GM18526 (cell line): ENCODE measurements around the gene RBMS2.

ENCODE experiments used
- POLR2A ChIP-seq: IDR thresholded peaks from 3 replicates; pipeline ENCODE4 v1.6.1; 2011; ENCODE audit not compliant: insufficient read length; ENCODE audit errors: extremely low read depth

The RBMS2 gene

DNA sequence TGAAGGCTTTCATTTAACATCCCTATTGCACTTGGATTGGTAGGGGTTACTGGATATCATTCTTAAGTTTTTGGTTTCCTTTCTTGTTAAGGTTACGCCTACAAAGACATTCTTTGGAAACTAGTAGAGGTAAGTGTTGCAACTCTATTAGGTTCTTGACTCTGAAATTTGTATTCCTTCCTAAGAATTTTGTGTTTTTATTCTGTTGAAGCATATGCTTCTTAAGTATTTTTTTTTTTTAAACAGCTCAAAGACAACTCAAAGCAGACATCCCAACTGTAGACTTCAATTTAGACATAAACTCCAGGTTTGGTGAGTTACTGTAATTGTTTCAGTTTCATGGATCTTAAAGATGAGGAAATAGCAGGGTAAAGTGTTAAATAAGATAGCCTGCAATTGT, 1.1 kb upstream of the RBMS2 start:
- TF ChIP-seq POLR2A, result no peak

DNA sequence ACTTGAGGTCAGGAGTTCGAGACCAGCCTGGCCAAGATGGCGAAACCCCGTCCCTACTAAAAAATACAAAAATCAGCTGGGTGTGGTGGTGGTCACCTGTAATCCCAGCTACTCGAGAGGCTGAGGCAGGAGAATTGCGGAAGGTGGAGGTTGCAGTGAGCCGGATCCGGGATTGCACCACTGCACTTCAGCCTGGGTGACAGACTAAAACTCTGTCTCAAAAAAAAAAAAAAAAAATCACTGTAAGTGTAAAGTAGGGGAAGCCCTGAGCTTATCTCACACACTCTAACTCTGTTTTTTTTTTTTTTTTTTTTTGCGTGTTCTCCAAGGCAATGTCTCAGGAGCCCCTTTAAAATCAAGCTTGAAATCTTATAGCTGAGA, 421 bp upstream of the RBMS2 start:
- no peak for TF ChIP-seq POLR2A

DNA sequence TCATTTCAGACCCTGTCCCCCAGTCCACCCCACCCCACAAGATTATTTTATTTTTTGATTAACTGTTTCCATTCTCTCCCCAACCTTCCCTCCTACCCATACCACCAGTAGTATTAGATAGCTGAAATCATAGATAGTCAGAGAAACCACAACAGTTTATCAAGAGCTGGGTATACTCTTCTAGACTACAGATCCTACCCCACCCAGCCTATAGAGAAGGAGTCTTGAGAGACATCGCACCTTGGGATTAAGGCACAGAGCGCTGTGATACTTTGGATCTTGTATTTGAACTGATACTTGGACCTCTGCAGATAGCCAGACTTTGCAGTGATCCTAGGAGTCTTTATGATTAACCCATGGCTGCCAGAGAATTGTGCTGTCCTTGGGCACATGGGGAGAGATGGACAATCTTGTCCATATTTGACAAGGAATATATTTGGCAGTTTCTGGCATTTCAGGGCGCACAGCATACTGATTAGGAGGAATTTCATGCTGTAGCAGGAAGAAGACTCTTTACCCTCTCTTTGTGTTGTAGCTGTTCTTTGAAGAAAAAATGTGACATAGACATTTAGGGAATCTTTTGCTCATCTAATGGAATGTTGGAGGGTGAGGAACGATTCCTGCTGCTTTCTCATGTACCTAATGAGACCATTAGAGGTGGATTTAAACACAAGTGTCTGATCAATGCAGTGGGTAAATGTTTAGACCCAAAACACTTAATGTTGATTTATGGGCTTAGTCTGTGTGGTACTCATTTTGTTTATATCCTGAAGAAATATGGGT, 982 bp downstream of the RBMS2 start:
- TF ChIP-seq POLR2A, result no peak

DNA sequence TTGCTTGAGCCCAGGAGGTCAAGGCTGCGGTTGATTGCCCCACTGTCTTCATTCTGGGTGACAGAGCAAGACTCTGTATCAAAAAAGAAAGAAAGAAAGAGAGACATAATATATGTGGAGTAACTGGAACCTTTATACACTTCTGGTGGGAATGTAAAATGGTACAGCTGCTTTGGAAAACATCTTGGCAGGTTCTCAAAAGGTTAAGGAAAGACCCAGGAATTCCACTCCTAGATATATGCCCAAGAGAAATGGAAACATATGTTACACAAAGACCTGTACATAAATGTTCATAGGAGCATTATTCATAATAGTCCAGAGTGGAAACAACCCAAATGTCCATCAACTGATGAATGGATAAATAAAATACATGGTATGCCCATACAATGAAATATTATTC, 7.2 kb downstream of the RBMS2 start:
- no peak for TF ChIP-seq POLR2A

DNA sequence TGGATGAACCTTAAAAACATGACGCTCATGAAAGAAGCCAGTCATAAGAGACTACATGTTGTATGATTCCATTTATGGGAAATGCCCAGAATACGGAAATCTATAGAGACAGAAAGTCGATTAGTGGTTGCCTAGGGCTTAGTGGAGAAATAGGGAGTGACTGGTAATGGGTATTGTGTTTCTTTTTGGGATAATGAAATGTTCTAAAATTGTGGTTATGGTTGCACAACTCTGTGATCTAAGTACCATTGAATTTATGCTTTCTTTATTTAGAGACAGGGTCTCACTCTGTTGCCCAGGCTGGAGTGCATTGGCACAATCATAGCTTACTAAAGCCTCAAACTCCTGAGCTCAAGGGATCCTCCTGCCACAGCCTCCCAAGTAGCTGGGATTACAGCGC, 8.0 kb downstream of the RBMS2 start:
- TF ChIP-seq POLR2A, result no peak

DNA sequence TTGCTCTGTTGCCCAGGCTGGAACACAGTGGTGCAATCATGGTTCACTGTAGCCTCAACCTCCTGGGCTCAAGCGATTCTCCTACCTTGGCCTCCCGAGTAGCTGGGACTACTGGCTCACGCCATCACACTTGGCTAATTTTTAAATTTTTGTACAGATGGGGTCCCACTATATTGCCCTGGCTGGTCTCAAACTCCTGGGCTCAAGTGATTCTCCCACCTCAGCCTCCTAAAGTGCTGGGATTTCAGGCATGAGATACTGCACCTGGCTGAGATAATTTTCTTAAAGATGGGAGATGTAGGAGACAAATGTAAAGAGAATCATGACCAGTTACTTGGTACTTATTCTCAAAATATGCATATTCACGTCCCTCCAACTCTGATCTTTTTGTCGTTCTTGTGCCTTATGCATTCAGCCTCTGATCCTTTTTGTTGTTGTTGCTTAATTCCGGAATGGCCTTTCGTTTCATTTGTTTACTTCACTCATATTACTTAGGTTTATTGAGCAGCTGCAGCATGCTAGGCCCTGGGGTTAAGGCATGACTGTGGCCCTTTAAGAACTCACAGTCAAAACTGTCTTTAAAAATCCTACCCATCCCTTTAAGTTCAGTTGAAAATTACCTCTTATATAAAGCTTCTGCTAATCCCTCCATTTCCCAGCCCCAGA, 8.9 kb downstream of the RBMS2 start:
- no peak for TF ChIP-seq POLR2A

DNA sequence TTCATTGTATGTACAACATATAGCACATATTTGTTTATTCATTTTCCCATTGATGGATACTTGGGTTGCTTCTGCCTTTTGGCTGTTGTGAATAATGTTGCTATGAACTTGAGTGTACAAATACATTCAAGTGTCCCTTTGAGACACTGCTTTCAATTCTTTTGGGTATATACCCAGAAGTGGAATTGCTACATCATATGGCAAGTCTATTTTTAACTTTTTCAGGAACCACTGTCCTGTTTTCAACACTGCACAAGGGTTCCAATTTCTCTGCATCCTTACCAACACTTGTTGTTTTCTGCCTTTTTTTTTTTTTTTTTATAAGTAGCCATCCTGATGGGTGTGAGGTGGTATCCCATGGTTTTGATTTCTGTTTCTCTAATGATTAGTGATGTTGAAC, 15.9 kb downstream of the RBMS2 start:
- no peak for TF ChIP-seq POLR2A

DNA sequence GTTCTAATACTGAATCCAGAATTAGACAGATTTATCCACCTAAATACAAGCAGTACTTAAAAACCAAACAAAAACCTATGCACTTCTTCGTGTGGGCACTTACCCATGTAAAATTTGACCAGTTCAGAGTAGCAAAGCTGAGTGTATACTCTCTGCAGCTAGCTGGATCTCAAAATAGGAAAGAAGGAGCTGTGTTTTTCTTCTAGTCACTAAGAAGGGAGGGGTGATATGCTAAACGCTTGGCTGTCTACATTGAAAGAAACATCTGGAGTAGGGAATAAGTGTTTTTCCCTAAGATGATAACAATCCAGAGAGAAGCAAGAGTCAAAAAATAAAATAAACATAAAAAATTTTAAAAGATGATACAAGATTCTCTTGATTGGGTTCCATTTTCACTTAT, 20.0 kb downstream of the RBMS2 start:
- TF ChIP-seq POLR2A, result no peak

DNA sequence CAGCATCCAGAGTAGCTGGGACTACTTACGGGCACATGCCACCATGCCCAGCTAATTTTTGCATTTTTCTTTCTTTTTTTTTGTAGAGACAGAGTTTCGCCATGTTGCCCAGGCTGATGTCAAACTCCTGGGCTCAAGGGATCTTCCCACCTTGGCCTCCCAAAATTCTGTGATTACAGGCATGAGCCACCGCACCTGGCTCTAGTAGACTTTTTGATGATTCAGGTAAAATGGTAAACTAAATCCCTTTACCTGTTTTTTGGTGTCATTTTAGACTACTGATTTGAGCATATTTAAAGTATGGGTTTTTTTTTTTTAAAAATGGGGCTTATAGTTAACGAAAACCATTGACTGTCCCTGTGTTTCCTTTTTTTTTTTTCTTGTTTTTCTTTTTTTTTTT, 20.5 kb downstream of the RBMS2 start:
- TF ChIP-seq POLR2A, result no peak

DNA sequence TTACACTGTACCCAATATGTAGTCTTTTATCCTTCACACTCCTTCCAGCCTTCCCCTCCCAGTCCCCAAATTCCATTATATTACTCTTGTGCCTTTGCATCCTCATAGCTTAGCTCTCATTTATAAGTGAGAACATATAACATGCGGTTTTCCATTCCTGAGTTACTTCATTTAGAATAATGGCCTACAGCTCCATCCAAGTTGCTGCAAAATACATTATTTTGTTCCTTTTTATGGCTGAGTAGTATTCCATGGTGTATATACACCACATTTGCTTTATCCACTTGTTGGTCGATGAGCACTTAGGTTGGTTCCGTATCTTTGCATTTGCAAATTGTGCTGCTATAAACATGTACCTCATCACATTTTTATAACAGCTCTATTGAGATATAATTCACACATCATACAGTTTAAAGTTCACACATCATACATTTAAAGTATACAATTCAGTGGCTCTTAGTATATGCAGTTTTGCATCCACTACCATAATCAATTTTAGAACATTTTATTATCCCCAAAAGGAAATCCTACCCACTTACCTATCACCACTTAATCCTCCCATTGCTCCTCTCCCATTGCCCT, 23.5 kb downstream of the RBMS2 start:
- TF ChIP-seq POLR2A, result no peak

DNA sequence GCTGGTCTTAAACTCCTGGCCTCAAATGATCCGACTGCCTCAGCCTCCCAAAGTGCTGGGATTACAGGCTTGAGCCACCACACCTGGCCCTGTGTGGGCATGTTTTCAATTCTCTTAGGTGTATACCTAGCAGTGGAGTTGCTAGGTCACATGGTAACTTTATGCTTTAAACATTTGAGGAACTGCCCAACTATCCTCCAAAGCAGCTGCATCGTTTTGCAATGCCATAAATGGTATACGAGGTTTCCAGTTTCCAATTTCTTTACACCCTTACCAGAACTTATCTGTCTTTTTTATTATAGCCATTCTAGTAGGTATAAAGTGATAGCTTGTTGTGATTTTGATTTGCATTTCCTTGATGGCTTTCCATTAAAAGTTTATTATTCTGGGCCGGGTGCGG, 25.1 kb downstream of the RBMS2 start:
- TF ChIP-seq POLR2A, result no peak

DNA sequence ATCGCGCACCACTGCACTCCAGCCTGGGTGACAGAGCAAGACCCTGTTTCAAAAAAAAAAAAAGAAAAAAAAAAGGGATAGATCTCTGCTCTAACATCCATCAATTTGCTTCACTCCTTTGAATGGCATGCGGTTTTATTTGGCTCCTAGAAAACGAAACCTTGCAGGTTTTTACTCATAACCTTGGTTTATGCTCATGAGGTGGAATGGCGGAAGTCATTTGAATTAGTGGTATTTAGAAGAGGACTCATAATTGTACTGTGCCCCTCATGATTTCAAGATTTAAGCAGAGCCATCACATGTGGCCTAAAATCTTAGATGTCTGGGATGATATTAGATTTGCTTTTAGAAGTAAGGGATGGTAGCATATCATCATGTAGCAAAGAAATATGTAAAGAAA, 29.4 kb downstream of the RBMS2 start:
- TF ChIP-seq POLR2A, result no peak

DNA sequence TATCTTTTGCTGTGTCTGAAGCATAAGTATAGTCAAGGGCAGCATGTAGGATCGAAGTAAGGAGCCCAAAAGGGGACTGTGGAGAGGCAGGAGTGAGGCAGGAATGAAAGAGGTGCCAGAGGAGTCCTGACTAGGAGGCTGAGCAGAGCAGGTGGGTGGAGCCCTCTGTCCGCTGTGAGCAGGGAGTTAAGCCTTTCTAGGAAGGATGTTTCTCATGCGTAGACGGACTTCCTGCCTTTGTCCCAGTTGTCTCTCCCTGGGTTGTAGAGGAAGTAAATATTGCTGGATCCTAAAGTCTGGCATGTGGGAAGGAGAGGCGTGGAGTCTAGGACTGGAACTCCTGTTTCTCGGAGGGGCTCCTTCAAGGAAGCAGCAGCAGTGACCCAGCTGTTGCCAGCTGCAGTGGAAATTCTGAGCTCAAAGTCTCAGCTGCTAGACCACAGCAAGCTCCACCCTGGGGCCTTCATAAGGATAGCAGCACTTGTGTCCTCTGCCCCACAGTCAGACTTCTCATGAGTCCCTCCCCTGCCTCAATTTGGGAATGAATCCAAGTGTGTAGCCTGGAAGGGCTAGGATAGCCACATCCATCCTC, 44.0 kb downstream of the RBMS2 start:
- TF ChIP-seq POLR2A, result no peak

DNA sequence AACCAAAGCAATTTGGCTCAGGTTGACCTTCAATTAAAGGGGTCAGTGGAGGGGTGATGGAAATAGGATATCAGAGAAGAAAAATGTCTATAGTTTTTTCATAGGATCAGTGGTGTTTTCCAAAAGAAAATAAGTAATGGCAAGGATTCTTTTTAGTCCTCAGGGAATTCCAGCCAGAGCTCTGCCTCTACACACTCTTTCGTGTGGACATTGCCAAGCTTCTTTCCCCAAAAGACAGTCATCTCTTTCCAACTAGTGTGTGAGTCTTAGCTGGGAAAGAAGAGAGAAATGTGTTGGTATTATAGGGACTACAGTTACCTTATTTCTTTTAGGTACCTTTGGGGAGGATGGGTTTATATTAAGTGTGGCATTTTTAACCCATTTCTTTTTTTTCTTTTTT, 46.5 kb downstream of the RBMS2 start:
- TF ChIP-seq POLR2A, result no peak

DNA sequence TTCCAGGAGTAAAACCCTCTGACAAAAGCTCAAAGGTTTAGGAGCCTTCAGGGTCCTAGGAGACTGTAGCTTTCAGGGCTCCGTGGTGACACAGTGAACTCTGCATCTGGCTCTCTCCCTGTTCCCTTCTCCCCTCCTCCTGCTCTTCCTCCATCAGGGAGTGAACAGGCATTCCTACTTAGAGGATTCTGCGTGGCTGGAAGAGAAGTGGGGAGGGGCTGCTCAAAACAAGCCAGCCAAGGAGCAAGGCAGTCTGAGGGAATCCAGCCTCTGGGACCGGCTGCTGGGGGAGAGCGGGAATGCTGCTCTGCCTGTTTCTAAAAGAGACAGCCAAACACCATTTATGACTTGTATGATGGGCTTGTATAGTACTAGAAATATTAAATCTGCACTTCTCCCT, 49.5 kb downstream of the RBMS2 start:
- TF ChIP-seq POLR2A, result no peak

DNA sequence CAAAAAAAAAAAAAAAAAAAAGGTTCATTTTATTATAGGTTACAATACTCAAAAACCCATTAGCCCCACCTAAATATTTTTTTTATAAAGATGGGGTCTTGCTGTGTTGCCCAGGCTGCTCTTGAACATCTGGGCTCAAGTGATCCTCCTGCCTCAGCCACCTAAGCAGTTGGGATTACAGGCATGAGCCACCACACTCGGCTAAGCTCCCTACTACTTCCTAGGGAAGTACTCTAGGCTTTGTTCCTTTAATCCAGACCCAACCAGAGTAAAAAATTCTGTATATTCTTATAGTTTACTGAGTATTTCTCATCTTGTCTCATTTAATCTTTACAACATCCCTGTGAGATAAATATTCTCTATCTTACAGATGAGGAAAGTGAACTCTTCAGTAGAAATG, 50.7 kb downstream of the RBMS2 start:
- TF ChIP-seq POLR2A, result no peak

DNA sequence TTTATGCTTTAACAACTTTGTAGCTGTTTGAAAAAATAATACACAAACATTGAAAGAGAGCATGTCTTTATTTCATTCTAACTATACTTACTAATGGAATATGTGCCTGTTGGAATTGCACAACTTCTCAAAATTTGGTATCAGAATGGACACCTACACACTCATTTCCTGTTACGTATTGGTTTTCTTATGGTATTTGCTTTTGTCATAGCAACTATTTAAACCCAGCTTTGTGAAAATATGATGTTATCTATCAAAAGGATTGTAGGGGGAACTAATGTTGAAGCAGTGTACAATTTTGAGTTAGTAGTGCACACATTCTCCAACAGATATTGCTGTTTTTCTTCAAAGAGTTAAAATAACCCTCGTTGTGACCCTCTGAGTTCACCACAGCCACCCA, 52.6 kb downstream of the RBMS2 start:
- TF ChIP-seq POLR2A, result no peak

DNA sequence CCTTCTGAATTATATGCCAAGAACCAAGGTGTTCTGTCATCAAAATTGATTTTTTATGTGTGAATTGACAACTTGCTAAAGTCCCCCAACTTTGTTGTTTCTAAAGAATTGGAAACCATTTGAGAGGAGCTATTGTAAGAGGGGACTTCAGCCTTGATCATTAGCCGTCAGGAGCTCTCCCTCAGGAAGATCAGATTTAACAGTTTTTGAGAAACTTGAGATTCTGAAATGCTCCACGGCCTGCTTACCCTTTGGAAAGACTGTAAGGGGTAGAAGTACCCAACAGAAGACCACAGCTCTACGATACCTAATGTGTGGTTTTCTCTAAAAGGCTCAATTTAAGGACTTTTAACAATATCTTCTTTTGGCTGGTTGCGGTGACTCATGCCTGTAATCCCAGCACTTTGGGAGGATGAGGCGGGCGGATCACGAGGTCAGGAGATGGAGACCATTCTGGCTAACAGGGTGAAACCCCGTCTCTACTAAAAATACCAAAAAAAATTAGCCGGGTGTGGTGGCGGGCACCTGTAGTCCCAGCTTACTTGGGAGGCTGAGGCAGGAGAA, 57.4 kb downstream of the RBMS2 start:
- TF ChIP-seq POLR2A, result no peak
